K562 (cell line): ENCODE data around the gene ARSK. TPM values are rescaled to one million over a fixed set of nuclear protein-coding genes. Genes with fewer than 3 reads are reported as not detected.

Source experiments
- DIDO1 ChIP-seq: fragments of 450-650 bp; IDR thresholded peaks from 2 replicates; pipeline ENCODE4 v1.6.1; 2016; ENCODE audit warnings: low read depth, missing biosample characterization, missing genetic modification characterization
- GTF2E2 ChIP-seq: fragments of 200-800 bp; sonication (Bioruptor generic); IDR thresholded peaks from 2 replicates; pipeline ENCODE4 v1.6.1; 2016; ENCODE audit warnings: missing genetic modification characterization, missing compliant biosample characterization
- IFI16 ChIP-seq: fragments of 250-450 bp; sonication (Bioruptor Pico); IDR thresholded peaks from 2 replicates; pipeline ENCODE4 v2.1.2; 2022; ENCODE audit warnings: mild to moderate bottlenecking, inconsistent platforms
- MECOM ChIP-seq: fragments of 250-450 bp; sonication (Bioruptor Pico); IDR thresholded peaks from 2 replicates; pipeline ENCODE4 v1.8.0; 2022; ENCODE audit warnings: inconsistent platforms
- NFIC ChIP-seq: fragments of 450-650 bp; IDR thresholded peaks from 2 replicates; pipeline ENCODE4 v1.6.1; 2017; ENCODE audit warnings: mild to moderate bottlenecking, inconsistent platforms
- PHB2 ChIP-seq: fragments of 450-650 bp; IDR thresholded peaks from 2 replicates; pipeline ENCODE4 v1.6.1; 2017; ENCODE audit warnings: low read depth
- PHF8 ChIP-seq: fragments of 200-600 bp; sonication (generic); IDR thresholded peaks from 2 replicates; pipeline ENCODE4 v1.6.1; 2012; ENCODE audit warnings: mixed run types, mild to moderate bottlenecking, inconsistent platforms, low read length, moderate library complexity, borderline replicate concordance
- PPARD ChIP-seq: fragments of 250-450 bp; sonication (Bioruptor Pico); IDR thresholded peaks from 2 replicates; pipeline ENCODE4 v1.8.0; 2022; ENCODE audit warnings: inconsistent platforms, mild to moderate bottlenecking, moderate library complexity
- TEAD2 ChIP-seq: fragments of 450-650 bp; IDR thresholded peaks from 2 replicates; pipeline ENCODE4 v1.6.1; 2016; ENCODE audit warnings: missing genetic modification characterization, control low read depth, missing compliant biosample characterization
- U2AF1 ChIP-seq: fragments of 200-400 bp; formaldehyde crosslinking; optimal IDR thresholded peaks from 2 replicates; pipeline ENCODE3; 2017; ENCODE audit warnings: mild to moderate bottlenecking, low read depth, low read length, moderate library complexity
- ZNF12 ChIP-seq: sonication (generic); formaldehyde crosslinking; IDR thresholded peaks from 2 replicates; pipeline ENCODE4 v1.4.0; 2020; ENCODE audit warnings: mild to moderate bottlenecking, missing genetic modification reagents
- ZNF408 ChIP-seq: fragments of 250-450 bp; sonication (Bioruptor Pico); IDR thresholded peaks from 2 replicates; pipeline ENCODE4 v1.4.0; 2020; ENCODE audit warnings: low read depth, mild to moderate bottlenecking, moderate library complexity
- ZZZ3 ChIP-seq: fragments of 450-650 bp; IDR thresholded peaks from 2 replicates; pipeline ENCODE4 v1.6.1; 2016; ENCODE audit warnings: antibody characterized with exemption, mild to moderate bottlenecking, moderate library complexity
- polyA plus RNA-seq, 8 experiments: library from polyadenylated mRNA; depleted of rRNA in 4 of 8; stranded (reverse) in 5 of 8; unstranded in 3 of 8; fragments of >200 nt; fragmentation: Nextera tagmentation in 2 of 8; fragmentation: Illumina TruSeq in 1 of 8; extraction: Ambion mirVana in 2 of 8; extraction: Trizol in 1 of 8; gene quantifications; 2 replicates each; pipeline versions ENCODE4 v1.2.1 to v1.2.3, GENCODE V29; 2011 to 2014; ENCODE audit warnings: inconsistent platforms in 1 of 8, missing spikeins in 1 of 8
- total RNA-seq, 7 experiments: library from RNA; depleted of rRNA in 6 of 7; stranded (reverse); fragments of >200 nt in 6 of 7; fragmentation: Illumina TruSeq in 2 of 7; extraction: Trizol in 2 of 7; gene quantifications; 2 replicates each; pipeline versions ENCODE4 v1.2.1 to v1.2.3, GENCODE V29; 2011 to 2021; ENCODE audit warnings: low replicate concordance in 1 of 7
- TF ChIP-seq, protein P1 (sequence below), 3 experiments: IDR thresholded peaks in 2 of 3; conservative IDR thresholded peaks in 1 of 3; 2 replicates each; pipeline ENCODE4 v1.5.1; 2011 to 2012; ENCODE audit warnings: low read length in 3 of 3, mild to moderate bottlenecking in 3 of 3, control low read depth in 2 of 3, improper control_type of control experiment in 1 of 3, inconsistent platforms in 1 of 3, low read depth in 1 of 3, mixed read lengths in 1 of 3, moderate library complexity in 1 of 3; ENCODE audit not compliant: insufficient read depth in 2 of 3
- TF ChIP-seq, protein P2 (sequence below): fragments of 450-650 bp; formaldehyde crosslinking; IDR thresholded peaks from 2 replicates; pipeline ENCODE4 v1.4.0; 2020; ENCODE audit warnings: mild to moderate bottlenecking, moderate library complexity
- TF ChIP-seq, protein P3 (sequence below): fragments of 450-650 bp; conservative IDR thresholded peaks from 2 replicates; pipeline ENCODE4 v1.6.1; 2016; ENCODE audit warnings: missing genetic modification characterization, low read depth, mild to moderate bottlenecking, missing compliant biosample characterization, moderate library complexity
- TF ChIP-seq, protein P4 (sequence below): sonication (generic); formaldehyde crosslinking; IDR thresholded peaks from 2 replicates; pipeline ENCODE4 v1.8.1; 2023; ENCODE audit warnings: mild to moderate bottlenecking, missing genetic modification reagents, moderate library complexity
- TF ChIP-seq, protein P5 (sequence below): fragments of 250-450 bp; sonication (Bioruptor Pico); IDR thresholded peaks from 2 replicates; pipeline ENCODE4 v1.4.0; 2020; ENCODE audit warnings: mild to moderate bottlenecking, moderate library complexity, borderline replicate concordance
- TF ChIP-seq, protein P6 (sequence below), 2 experiments: fragments of 250-450 bp in 1 of 2; fragments of 450-650 bp in 1 of 2; sonication (Bioruptor Pico) in 1 of 2; IDR thresholded peaks; 2 replicates each; pipeline versions ENCODE4 v1.6.1 to v1.8.0; 2016 to 2021; ENCODE audit warnings: mild to moderate bottlenecking in 2 of 2, moderate library complexity in 2 of 2, missing compliant biosample characterization in 1 of 2, missing genetic modification characterization in 1 of 2

Gene ARSK
- total and polyA plus RNA-seq, 9 of the 15 experiments (the other 6 are each of a cell fraction or from before 2014, with no cell fraction given): 2.7 to 9.4 (median 7.1) TPM

DNA sequence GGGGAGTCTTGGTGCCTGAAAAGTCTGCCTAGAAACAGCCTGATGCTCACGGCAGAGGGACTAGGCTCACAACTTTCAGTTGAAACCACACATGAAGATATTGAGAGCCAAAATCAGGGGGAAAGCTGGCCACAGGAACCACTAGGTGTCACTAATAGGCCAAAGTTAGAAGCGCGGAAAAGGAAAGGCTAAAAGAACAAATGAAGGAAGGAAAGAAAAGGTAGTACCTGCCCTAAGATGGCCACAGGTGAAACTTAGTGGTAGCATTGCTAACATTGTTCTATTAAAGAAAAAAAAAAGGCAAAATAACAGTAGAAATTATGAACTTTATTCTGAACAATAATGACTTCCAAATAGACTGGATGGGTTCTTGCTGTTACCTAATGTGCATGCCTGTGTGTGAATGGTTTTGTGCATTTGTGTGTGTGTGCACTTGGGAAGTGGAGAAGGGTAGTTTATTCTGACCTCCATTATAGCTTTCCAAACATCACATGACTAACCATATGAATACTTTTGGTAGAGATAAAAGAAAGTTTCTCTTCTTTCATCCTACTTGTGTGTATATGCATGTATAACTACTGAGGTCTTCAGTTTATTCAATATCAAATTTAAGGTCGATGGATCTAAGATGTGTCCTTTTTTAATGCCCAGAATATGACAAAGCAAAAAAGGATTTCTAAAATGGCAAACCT is 89.6 kb downstream of the ARSK start (continued):
- TF ChIP-seq, protein P1, sequence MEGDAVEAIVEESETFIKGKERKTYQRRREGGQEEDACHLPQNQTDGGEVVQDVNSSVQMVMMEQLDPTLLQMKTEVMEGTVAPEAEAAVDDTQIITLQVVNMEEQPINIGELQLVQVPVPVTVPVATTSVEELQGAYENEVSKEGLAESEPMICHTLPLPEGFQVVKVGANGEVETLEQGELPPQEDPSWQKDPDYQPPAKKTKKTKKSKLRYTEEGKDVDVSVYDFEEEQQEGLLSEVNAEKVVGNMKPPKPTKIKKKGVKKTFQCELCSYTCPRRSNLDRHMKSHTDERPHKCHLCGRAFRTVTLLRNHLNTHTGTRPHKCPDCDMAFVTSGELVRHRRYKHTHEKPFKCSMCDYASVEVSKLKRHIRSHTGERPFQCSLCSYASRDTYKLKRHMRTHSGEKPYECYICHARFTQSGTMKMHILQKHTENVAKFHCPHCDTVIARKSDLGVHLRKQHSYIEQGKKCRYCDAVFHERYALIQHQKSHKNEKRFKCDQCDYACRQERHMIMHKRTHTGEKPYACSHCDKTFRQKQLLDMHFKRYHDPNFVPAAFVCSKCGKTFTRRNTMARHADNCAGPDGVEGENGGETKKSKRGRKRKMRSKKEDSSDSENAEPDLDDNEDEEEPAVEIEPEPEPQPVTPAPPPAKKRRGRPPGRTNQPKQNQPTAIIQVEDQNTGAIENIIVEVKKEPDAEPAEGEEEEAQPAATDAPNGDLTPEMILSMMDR (IDR thresholded peaks at IDR 0.05 in 2 of 3, conservative IDR thresholded peaks at IDR 0.05 in 1 of 3; ENCODE audit: insufficient read depth in 2 of 3, low read depth in 1 of 3, low read length in 3 of 3): peak; percentile 79 to 89 (median 85)
- TF ChIP-seq, protein P2, sequence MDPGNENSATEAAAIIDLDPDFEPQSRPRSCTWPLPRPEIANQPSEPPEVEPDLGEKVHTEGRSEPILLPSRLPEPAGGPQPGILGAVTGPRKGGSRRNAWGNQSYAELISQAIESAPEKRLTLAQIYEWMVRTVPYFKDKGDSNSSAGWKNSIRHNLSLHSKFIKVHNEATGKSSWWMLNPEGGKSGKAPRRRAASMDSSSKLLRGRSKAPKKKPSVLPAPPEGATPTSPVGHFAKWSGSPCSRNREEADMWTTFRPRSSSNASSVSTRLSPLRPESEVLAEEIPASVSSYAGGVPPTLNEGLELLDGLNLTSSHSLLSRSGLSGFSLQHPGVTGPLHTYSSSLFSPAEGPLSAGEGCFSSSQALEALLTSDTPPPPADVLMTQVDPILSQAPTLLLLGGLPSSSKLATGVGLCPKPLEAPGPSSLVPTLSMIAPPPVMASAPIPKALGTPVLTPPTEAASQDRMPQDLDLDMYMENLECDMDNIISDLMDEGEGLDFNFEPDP: no peak
- TF ChIP-seq, protein P3, sequence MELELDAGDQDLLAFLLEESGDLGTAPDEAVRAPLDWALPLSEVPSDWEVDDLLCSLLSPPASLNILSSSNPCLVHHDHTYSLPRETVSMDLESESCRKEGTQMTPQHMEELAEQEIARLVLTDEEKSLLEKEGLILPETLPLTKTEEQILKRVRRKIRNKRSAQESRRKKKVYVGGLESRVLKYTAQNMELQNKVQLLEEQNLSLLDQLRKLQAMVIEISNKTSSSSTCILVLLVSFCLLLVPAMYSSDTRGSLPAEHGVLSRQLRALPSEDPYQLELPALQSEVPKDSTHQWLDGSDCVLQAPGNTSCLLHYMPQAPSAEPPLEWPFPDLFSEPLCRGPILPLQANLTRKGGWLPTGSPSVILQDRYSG: no peak
- TF ChIP-seq IFI16 (CRISPR knock-in tag) (no peak), U2AF1 (no peak), DIDO1 (tag) (no peak), MECOM (CRISPR knock-in tag) (no peak), NFIC (no peak), GTF2E2 (no peak), PHF8 (no peak), PHB2 (no peak), PPARD (CRISPR knock-in tag) (no peak), ZZZ3 (no peak), ZNF408 (CRISPR knock-in tag) (no peak), TEAD2 (no peak), ZNF12 (no peak)
- TF ChIP-seq, protein P4, sequence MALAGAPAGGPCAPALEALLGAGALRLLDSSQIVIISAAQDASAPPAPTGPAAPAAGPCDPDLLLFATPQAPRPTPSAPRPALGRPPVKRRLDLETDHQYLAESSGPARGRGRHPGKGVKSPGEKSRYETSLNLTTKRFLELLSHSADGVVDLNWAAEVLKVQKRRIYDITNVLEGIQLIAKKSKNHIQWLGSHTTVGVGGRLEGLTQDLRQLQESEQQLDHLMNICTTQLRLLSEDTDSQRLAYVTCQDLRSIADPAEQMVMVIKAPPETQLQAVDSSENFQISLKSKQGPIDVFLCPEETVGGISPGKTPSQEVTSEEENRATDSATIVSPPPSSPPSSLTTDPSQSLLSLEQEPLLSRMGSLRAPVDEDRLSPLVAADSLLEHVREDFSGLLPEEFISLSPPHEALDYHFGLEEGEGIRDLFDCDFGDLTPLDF (CRISPR knock-in tag): no peak
- TF ChIP-seq, protein P5, sequence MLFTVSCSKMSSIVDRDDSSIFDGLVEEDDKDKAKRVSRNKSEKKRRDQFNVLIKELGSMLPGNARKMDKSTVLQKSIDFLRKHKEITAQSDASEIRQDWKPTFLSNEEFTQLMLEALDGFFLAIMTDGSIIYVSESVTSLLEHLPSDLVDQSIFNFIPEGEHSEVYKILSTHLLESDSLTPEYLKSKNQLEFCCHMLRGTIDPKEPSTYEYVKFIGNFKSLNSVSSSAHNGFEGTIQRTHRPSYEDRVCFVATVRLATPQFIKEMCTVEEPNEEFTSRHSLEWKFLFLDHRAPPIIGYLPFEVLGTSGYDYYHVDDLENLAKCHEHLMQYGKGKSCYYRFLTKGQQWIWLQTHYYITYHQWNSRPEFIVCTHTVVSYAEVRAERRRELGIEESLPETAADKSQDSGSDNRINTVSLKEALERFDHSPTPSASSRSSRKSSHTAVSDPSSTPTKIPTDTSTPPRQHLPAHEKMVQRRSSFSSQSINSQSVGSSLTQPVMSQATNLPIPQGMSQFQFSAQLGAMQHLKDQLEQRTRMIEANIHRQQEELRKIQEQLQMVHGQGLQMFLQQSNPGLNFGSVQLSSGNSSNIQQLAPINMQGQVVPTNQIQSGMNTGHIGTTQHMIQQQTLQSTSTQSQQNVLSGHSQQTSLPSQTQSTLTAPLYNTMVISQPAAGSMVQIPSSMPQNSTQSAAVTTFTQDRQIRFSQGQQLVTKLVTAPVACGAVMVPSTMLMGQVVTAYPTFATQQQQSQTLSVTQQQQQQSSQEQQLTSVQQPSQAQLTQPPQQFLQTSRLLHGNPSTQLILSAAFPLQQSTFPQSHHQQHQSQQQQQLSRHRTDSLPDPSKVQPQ (CRISPR knock-in tag): no peak
- TF ChIP-seq, protein P6, sequence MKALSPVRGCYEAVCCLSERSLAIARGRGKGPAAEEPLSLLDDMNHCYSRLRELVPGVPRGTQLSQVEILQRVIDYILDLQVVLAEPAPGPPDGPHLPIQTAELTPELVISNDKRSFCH (CRISPR knock-in tag; IDR thresholded peaks at IDR 0.05): no peak
- TF ChIP-seq, protein P6 (tag; IDR thresholded peaks at IDR 0.05): no peak
